Suppressor macrophage treated with lipopolysaccharide for 4 hours (primary cell): ENCODE measurements around the gene ATL1.
"Not testable (repeated sequence)": the region's sequence is repeated elsewhere in the genome, so short reads cannot be mapped to it uniquely, and the experiment has no call there.

Source experiments
- DNase-seq: peaks from one replicate; pipeline ENCODE4 v3.0.0-alpha.2; 2020

ATL1 gene

DNA sequence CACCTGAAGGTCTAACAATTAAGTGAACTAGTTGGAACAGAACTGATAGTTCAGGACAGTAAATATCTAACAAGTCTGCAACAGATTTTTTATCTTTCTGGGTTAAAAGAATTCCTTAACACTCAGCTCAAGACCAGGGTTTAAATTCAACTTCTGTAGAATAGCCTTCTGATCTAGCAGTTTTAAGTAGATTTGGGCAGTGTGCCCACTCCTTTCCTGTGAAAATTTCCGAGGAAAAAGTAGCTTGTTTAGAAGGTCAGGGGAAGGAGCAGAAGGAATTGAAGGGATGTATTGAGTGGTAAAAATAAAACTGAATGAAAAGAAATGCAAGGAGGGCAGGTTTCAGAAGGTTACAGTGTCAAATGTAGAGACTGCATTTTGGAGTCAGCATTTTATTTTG, 45.8 kb downstream of the ATL1 start:
- DNase-seq = no peak

DNA sequence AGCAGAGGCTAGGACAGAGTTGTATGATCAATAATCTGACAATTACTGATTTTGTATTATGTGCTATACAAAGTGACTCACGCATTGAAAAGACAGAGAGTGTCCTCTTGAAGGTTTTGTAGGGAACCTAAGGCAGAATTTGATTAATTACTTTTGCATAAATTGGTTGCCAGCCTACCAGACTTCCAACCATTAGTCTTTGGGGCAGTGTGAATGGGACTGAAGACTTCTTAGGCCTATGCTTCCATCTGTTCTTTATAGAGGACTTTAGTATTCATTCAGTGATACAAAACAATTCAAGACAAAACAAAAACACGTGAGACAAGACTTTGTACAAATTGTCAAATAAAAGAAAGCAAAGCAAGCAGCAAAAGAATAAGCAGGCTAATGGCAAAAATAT, 46.5 kb downstream of the ATL1 start:
- DNase-seq = no peak

DNA sequence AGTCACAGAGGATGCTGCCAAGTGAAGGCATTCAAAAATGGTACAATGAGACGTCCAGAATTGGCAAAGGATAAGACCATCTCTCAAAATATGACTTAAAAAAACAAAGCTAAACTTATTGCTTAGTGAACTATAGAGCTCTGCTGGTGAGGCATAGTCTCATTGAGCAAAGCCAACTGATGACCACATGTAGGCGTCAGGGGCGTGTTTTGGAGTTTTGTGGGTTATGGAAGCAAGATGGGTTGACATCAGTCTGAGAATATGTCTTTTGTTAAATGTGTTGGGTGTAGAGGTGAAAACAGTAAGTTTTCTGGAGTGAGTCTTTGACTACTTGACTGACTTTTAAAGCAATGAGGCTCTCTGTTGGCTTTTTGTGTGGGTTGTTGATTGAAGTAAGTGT, 47.2 kb downstream of the ATL1 start:
- peak; percentile 32 for DNase-seq

DNA sequence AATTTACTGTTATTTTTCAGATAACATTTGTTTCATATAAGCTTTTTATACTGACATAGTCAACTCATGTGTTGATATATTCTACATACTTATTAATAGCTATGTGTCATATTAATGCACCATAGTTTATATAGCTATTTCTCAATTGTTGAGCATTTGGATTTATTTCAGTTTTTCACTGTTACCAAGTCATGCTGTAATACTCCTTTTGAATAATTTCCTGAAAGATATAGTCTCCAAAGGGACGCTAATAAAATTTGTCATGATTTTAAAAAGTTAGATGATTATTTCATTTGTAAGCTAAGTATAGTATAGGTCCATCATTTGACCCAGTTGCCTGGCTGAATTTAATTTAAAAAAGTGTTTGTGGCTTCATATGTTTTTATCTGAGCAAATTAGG, 47.8 kb downstream of the ATL1 start:
- DNase-seq = no peak

DNA sequence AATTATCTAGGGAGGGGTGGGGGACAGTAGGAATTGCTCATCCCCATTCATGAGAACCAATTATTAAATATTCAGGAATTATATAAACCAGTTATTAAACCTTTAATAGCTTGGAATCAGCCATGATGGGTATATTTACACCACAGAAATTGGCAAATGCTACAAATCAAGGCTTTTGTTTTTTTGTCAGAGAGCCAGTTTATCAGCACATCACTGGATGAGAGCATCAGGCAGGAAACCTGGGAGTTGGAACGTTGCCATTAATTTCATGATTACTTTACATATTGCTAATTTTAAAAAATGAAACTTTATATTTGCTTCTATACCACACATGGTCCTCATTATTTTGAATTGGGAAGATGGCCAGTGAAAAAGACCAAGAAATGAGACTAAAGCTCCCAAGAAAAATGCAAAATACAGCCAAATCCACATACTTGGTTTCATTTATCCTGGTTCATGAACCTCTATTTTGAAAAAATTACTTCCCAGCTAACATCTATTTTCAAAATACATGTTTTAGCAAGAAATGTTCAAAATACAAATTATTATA, 48.4 kb downstream of the ATL1 start:
- DNase-seq = no peak

DNA sequence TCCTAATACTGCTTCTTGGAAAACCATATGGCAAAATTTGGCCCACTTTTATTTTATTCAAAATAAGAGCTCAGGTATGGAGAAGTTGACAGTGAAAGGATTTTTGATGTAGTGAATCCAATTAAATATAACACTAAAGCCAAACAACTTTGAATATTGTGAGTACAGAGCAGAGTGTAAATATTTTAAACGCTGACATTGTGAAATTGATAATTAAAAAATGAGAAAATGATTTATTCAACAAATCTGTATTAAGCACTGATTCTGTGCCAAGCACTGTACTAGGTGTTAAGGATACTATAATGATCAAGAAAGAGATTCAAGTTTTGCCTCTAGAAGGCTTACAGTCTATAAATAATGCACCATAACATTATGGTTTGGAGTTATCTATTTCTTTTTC, 50.5 kb downstream of the ATL1 start:
- no peak for DNase-seq

DNA sequence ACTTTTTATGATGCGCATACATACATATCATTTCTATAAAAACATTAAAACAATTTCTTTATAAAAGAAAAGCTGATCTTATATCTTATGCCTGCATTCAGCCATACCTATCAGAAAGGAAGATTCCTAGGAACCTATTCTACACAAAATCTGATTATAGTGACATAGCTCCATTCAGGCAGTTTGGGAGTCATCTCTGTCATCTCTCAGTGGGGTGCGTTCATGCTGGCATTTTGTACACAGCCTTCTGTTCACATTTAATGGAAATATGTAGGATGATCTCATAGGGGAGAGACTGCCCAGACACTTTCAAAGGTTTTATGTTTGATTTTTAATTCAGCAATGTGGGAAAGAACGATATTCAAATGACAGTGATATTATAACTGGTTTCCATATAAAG, 52.9 kb downstream of the ATL1 start:
- DNase-seq = no peak

DNA sequence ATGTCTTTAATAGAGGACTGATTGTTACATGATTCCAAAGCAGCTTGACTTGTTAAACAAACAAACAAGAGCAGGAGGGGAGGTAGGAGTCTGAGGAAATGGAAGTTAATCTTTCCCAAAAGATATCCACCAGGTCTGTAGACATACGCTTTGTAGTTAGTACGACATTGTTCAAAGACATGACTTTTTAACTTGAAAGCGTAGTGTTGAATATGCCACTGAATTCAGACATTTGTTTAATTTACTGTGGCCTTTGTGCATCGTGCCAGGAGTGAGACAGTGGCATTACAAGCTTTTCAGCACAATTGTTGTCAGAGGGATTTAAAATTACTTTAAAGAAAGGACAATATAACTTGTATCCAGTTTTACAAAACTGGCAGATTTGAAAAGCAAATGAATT, 55.1 kb downstream of the ATL1 start:
- DNase-seq = no peak

DNA sequence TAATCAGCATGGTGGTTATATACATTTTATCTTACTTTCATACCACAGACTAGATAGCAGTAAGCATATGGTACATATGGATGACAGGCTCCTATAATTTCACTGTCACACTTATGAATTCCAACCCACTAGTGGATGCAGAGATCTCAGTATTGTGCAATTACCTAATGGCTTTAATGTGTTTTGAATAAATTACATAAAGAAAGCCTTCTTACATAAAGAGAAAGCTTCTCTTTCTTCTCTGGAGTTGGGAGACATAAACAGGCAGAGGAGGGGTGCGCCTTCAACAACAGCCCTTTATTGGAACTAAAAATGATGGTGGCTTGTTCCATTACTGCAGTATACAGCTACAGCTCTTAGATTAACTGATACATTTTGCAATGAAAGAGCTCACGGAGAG, 55.6 kb downstream of the ATL1 start:
- DNase-seq = no peak

DNA sequence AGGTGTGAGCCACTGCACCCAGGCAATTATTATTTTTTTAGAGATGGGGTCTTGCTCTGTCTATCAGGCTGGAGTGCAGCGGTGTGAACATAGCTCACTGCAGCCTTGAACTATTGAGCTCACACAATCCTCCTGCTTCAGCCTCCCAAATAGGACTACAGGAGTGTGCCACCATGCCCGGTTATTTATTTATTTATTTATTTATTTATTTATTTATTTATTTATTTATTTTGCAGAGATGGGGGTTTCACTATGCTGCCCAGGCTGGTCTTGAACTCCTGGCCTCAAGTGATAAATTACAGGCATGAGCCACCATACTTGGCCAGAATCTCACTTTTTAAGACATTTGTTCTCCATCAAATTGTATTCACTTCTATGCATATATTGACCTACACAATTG, 56.3 kb downstream of the ATL1 start:
- DNase-seq = no peak

DNA sequence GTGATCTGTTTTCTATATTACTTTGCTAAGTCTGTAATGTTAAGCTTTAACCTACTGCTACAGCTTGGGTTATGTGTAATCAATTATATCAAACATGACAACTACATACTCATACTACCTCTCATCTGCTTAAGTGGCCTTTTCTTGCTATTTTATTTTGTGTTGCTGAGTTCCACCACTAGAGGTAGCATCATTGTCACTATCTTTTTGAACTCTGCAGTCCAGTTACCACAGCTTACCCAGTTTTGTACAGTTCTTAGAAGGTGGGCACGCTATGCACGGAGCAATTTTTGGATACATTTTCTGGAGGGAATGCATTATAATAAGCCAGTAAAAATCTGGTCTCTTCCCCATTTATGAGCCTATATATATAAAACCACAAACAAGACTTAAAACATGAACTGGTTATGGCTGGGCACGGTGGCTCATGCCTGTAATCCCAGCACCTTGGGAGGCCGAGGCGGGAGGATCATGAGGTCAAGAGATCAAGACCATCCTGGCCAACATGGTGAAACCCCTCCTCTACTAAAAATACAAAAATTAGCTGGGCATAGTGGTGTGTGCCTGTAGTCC, 59.7 kb downstream of the ATL1 start:
- DNase-seq = peak; percentile 38

DNA sequence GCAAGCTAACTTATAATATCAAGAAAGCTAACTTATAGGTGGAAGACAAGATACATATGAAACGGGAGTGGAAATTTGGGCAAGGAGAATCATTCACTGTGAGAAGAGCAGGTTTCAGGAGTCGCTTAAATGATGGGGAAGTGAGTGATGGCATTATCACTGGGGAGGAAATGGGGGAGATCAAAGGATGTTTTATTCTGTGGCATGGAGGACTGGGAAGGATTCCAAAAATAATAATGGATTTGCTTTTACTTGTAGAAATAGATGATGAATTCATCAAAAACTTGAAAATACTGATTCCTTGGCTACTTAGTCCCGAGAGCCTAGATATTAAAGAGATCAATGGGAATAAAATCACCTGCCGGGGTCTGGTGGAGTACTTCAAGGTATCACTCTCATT, 60.4 kb downstream of the ATL1 start:
- DNase-seq = no peak

DNA sequence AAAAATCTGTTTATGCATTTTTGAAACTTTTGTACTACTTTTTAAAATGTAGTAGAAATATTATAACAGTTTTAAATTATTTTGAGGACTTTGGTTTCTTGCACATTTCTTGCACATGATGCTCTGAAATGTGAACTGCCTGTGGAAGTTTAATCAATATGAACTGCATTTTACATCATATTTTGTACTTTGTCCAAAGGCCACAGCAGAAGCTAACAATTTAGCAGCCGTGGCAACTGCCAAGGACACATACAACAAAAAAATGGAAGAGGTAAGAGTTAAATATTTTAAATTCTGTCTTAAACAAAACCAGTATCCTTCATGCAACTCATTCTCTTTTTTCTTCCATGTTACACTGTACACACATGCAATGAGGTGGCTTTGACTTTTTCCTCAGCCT, 63.0 kb downstream of the ATL1 start:
- no peak for DNase-seq

DNA sequence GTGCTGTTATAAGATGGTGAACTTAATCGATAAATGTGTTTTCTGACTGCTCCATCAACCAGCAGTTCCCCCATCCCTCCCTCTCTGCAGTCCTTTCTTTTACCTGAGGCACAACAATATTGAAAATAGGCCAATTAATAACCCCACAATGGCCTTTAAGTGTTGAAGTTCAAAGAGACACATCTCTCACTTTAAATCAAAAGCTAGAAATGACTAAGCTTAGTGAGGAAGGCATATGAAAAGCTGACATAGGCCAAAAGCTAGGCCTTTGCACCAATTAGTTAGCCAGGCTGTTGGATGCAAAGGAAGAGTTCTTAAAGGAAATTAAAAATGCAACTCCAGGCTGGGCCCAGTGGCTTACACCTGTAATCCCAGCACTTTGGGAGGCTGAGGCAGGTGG, 64.5 kb downstream of the ATL1 start:
- DNase-seq = no peak

DNA sequence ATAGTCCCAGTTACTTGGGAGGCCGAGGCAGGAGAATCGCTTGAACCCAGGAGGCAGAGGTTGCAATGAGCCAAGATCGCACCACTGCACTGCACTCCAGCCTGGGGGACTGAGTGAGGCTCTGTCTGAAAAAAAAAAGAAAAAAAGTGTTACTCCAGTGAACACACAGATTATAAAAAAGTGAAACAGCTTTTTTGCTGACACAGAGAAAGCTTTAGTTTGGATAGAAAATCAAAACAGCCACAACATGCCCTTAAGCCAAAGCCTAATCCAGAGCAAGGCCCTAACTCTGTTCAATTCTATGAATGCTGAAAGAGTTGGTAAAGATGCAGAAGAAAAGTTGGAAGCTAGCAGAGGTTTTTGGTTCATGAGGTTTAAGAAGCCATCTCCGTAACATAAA, 65.0 kb downstream of the ATL1 start:
- DNase-seq = not testable (repeated sequence)

DNA sequence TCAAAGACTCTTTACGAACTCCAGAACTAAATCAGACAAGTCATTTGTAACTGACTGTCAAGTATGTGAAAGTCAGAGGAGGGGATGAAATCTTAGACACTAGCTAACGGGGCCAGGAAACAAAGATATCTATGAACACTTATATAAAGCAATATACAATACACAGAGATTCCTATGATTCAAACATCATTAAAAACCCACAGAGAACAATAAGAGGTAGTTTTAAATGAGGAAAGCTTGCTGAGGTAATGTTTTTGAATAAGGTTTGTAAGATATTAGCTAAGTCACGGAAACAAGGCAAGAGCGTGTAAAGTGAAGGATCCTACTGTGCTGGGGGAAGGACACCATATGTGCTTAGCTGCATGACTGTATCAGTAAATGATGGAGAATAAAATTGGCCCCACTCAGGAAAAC, 71.5 kb downstream of the ATL1 start:
- no peak for DNase-seq

DNA sequence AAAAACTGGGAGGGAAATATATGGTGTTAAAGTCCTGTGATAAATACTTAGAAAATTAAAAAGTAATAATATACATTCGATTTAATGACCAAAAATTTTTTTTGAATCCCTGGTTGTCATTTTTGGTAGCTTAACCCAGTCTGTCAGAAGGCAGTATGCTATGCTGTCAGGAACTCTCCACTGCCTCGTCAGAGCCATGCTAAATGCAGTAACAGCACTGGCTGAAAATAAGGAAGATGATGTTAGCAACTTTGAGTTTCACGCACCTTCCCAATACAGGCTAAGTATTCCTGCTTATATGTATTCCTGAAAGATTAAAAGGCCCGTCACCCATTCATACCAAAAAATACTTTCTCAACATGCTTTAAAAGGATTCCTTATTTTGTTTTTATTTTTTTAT, 74.0 kb downstream of the ATL1 start:
- no peak for DNase-seq

DNA sequence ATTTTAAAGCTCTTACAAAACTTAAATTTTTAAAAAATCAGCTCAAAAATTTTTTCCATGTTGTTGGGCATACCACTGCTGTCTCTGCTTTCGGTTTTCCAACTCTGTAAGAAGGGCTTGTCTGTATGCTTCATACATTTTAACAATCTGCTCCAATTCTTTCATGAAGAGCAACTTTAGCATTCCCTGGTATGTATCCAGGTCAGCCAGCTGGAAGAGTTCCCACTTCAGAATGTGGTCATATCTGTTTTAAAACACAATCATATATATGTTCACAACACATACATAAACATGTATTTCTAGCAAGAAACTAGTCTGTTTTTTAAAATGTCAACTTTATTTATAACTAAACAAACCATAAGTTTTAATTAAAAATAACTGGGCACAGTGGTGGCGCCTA, 75.2 kb downstream of the ATL1 start:
- DNase-seq = no peak

DNA sequence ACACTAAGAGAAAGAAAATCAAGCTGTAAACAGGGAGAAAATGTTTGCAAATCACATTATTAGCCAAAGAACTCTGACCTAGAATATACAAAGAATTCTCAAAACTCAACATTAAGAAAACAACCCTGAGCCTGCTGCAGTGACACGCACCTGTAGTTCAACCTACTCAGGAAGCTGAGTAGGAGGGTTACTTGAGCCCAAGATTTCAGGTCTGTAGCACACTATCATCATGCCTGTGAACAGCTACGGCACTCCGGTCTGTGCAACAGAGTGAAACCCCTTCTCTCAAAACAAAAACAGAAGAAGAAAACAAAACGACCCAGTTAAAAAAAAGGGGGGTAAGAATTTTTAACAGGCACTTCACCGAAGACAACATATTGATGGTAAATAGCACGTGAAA, 87.3 kb downstream of the ATL1 start:
- DNase-seq = no peak

DNA sequence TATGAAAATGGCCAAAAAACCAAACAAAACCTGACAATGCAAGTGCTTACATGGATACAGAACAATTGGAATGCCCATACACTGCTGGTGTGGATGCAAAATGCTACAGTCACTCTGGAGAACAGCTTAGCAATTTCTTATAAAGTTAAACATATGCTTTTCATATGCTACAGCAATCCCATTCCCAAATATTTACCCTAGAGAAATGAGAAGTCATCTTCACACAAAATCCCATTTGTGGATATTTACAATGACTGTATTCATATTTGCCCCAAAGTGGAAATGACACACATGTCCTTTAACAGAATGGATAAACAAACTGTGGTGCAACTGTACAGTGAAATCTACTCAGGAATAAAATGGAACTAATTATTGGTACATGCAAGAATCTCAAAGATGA, 87.8 kb downstream of the ATL1 start:
- no peak for DNase-seq

DNA sequence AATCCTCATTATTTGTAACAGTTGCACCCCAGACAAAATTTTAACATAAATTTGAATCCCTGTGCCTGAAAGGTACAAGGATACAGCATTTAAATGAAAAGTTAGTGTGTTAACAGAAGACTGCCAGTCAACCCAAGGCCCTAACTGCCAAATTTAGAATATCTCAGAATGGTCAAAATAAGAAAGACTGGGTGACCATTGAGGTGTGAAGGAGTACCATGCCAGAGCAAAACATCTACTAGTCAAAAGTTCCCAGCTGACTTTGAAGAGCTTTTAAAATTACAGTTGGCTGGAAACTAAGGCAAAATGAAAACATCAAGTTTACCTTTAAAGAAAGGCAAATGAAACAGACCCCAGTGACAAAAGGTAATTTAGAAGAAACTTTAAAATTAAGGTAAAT, 89.7 kb downstream of the ATL1 start:
- DNase-seq = no peak

DNA sequence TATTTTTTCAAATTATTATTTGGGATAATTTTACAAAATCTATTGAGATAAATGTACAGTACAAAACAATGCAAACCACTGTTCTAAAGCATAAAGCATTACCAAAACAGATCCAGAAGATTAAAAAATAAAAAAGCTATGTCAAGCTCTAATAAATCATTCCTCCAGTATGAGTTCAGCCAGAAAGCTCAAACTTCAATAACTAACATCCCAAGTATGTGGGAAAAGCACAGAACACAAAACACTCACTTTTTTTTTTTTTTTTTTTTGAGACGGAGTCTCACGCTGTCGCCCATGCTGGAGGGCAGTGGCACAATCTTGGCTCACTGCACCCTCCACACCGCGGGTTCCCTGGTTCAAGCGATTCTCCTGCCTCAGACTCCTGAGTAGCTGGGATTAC, 96.8 kb downstream of the ATL1 start:
- no peak for DNase-seq

DNA sequence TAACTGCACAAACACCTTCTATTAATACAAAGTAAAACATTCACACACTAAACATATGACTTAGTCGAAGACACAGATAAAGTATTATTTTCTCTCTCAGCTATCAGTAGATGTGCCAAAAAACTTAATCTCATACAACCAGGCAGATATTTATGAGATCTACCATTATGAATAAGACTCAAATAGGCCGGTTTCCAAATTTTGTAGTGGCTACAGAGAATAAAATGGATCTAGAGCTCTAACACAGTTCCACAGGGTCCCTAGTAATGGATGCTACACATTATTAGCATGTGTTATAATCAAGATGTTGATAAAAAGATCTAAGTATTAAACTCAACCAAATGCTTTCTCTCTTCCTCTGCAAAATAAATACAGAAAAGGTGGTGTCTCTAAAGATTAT, 97.8 kb downstream of the ATL1 start:
- no peak for DNase-seq

DNA sequence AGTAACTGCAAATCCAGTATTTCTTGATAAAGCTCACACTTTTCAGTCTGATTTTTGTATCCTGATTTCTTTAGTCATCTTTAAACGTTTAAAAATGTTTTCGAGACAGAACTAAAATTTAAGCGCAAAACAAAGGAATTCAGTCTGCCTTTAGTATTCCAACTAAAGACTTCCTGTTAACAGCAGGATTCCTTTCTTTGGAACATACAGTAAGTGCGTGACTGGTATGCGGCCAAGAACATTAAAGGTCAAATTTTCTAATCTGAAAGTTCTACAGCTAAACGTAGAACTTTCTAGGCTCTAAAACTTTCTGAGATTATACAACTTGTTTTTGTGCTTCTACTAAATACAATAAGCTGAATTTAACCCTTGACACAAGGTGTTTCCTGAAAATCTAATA, 98.3 kb downstream of the ATL1 start:
- DNase-seq = no peak

DNA sequence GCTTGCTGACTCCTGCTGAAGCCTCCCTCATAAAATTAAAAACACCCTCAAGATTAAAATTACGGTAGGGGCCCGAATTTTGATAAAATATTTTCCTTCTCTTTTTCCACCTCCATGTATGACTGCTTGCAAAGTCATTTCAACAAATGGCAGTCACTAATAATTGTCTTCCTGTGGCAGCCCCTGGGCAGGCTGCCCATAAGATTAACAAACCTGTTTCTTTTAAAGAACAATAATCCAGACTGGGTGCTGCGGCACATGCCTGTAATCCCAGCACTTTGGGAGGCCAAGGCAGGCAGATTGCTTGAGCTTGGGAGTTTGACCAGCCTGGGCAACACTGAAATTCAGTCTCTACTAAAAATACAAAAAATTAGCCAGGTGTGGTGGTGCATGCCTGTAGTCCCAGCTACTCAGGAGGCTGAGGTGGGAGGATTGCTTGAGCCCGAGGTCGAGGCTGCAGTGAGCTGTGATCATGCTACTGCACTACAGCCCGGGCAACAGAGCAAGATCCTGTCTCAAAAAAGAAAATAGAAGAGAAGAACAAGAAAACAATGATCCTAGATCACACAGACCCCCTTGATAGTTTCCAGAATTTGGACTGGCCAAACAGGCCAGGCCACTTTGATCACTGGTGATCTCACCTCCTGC, 99.5 kb downstream of the ATL1 start:
- no peak for DNase-seq
